ENCODE results near the gene SPATA31A1.
"Not testable (repeated sequence)": the region's sequence is repeated elsewhere in the genome, so short reads cannot be mapped to it uniquely, and the experiment has no call there.

Gene SPATA31A1

GRCh38 chr9:39355369-39355768 lies at the start of gene SPATA31A1:
Gene SPATA31A1, plus strand, starts transcription at chr9:39355669. Its CDS starts 62 bp downstream, at chr9:39355731.
- not testable (repeated sequence) for DNase-seq

GRCh38 chr9:39407261-39408204 lies 52.1 kb downstream of the SPATA31A1 start:
- DNase-seq, result not testable (repeated sequence)

- DNase-seq, result not testable (repeated sequence)
These were observed 55.9 kb downstream of the SPATA31A1 start for GRCh38 chr9:39411254-39411940.

Measured in CD4-positive, alpha-beta T cell treated with Interferon gamma for 1 hour (primary cell).